Caco-2 (cell line): ENCODE data around the gene TRIO. TPM values are rescaled to one million over a fixed set of nuclear protein-coding genes. Genes with fewer than 3 reads are reported as not detected.
"Not testable (repeated sequence)": the region's sequence is repeated elsewhere in the genome, so short reads cannot be mapped to it uniquely, and the experiment has no call there.

Source experiments
- BruUV-seq: library from RNA; stranded (reverse); fragments of 400-500 nt; replicated peaks from 2 replicates; lab custom pipeline; 2021; lab: Mats Ljungman, UMichigan
- CTCF ChIA-PET: fragments of 300-600 bp; sonication (Branson Sonifier 250); formaldehyde crosslinking; loops from one replicate; lab custom pipeline; 2022; ENCODE audit warnings: antibody characterized with exemption; lab: Charles Lee
- POLR2A ChIA-PET: fragments of 300-600 bp; sonication (Branson Sonifier 250); formaldehyde crosslinking; loops from one replicate; lab custom pipeline; 2022; ENCODE audit warnings: antibody characterized with exemption; lab: Charles Lee
- DNase-seq, 2 experiments: peaks; one replicate each; pipeline versions ENCODE4 v3.0.0 to v3.0.0-alpha.2; 2020 to 2022
- H3K27me3 ChIP-seq: replicated peaks from 2 replicates; pipeline ENCODE4 v1.6.0; 2011; ENCODE audit warnings: low read length; ENCODE audit not compliant: control insufficient read depth, insufficient read depth
- H3K36me3 ChIP-seq: 2 replicates; pipeline ENCODE4 v1.5.1; 2011; ENCODE audit warnings: low read length; ENCODE audit not compliant: control insufficient read depth, insufficient read depth
- H3K4me1 ChIP-seq: fragments of 250-450 bp; sonication (Bioruptor Pico); 2 replicates; pipeline ENCODE4 v1.5.1; 2020; ENCODE audit warnings: mild to moderate bottlenecking
- H3K4me3 ChIP-seq: 2 replicates; pipeline ENCODE4 v1.5.1; 2011; ENCODE audit warnings: low read depth, mild to moderate bottlenecking, control low read depth, low read length
- H3K9me3 ChIP-seq: fragments of 250-450 bp; sonication (Bioruptor Pico); 2 replicates; pipeline ENCODE4 v1.5.1; 2020; ENCODE audit warnings: mild to moderate bottlenecking, moderate library complexity
- H3K27ac Mint-ChIP-seq: one replicate; pipeline ENCODE4 v1.8.0; 2022; ENCODE audit warnings: mixed read lengths; ENCODE audit not compliant: unreplicated experiment
- H3K27me3 Mint-ChIP-seq: one replicate; pipeline ENCODE4 v1.8.0; 2022; ENCODE audit warnings: mixed read lengths; ENCODE audit not compliant: insufficient read depth, unreplicated experiment
- H3K36me3 Mint-ChIP-seq: one replicate; pipeline ENCODE4 v1.8.0; 2022; ENCODE audit warnings: mild to moderate bottlenecking, mixed read lengths; ENCODE audit not compliant: insufficient read depth, unreplicated experiment
- H3K4me1 Mint-ChIP-seq: one replicate; pipeline ENCODE4 v1.8.0; 2022; ENCODE audit warnings: low read depth, mixed read lengths; ENCODE audit not compliant: unreplicated experiment
- H3K4me3 Mint-ChIP-seq: one replicate; pipeline ENCODE4 v1.8.0; 2022; ENCODE audit warnings: mild to moderate bottlenecking, moderate library complexity, mixed read lengths; ENCODE audit not compliant: unreplicated experiment
- H3K9me3 Mint-ChIP-seq: one replicate; pipeline ENCODE4 v1.8.0; 2022; ENCODE audit warnings: mixed read lengths; ENCODE audit not compliant: unreplicated experiment
- intact Hi-C: fragments of 100-400 bp; cut with micrococcal nuclease; formaldehyde crosslinking; loops from one replicate; pipeline ENCODE4 v1.10.0; 2022; ENCODE audit not compliant: unreplicated experiment
- total RNA-seq: library from RNA; stranded (reverse); gene quantifications from 2 replicates; pipeline ENCODE4 v1.2.3, GENCODE V29; 2022
- TF ChIP-seq, protein P1 (sequence below), 2 experiments: fragments of 200-600 bp in 1 of 2; IDR thresholded peaks; 1 replicate in 1 of 2; 2 replicates in 1 of 2; pipeline versions ENCODE4 v1.5.1 to v1.8.0; 2011 to 2022; ENCODE audit warnings: antibody characterized with exemption in 1 of 2, control low read depth in 1 of 2, inconsistent platforms in 1 of 2, low read depth in 1 of 2, low read length in 1 of 2, mild to moderate bottlenecking in 1 of 2, moderate library complexity in 1 of 2; ENCODE audit not compliant: insufficient read depth in 1 of 2, severe bottlenecking in 1 of 2, unreplicated experiment in 1 of 2

The TRIO gene
- total RNA-seq, 1 experiment from 2014 or later: 92.0 TPM

- Mint-ChIP-seq H3K27ac (no peak overlapping the region), H3K9me3 (no peaks in the 10 kb centered on the region), H3K27me3 (no peaks in the 10 kb centered on the region), H3K4me1 (no peaks in the 10 kb centered on the region), H3K36me3 (peaks cover 32% of the 10 kb centered on the region), H3K4me3 (no peak overlapping the region)
- BruUV-seq: no TSS peak
- no peaks in the 10 kb centered on the region for H3K27me3 ChIP-seq
- DNase-seq: no peak
- no peaks in the 10 kb centered on the region for H3K9me3 ChIP-seq
- intact Hi-C loops: no loop called here
- CTCF ChIA-PET: no interaction called here
- POLR2A ChIA-PET: no interaction called here
- no peak overlapping the region for H3K4me3 ChIP-seq
- TF ChIP-seq, protein P1, sequence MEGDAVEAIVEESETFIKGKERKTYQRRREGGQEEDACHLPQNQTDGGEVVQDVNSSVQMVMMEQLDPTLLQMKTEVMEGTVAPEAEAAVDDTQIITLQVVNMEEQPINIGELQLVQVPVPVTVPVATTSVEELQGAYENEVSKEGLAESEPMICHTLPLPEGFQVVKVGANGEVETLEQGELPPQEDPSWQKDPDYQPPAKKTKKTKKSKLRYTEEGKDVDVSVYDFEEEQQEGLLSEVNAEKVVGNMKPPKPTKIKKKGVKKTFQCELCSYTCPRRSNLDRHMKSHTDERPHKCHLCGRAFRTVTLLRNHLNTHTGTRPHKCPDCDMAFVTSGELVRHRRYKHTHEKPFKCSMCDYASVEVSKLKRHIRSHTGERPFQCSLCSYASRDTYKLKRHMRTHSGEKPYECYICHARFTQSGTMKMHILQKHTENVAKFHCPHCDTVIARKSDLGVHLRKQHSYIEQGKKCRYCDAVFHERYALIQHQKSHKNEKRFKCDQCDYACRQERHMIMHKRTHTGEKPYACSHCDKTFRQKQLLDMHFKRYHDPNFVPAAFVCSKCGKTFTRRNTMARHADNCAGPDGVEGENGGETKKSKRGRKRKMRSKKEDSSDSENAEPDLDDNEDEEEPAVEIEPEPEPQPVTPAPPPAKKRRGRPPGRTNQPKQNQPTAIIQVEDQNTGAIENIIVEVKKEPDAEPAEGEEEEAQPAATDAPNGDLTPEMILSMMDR (IDR thresholded peaks at IDR 0.05; ENCODE audit: insufficient read depth in 1 of 2, low read depth in 1 of 2, low read length in 1 of 2, severe bottlenecking in 1 of 2, unreplicated experiment in 1 of 2): no peak
- H3K36me3 ChIP-seq: no peaks in the 10 kb centered on the region
- H3K4me1 ChIP-seq: no peaks in the 10 kb centered on the region
Observed at GRCh38 chr5:14435481-14435880, 292.3 kb downstream of the TRIO start.

DNA sequence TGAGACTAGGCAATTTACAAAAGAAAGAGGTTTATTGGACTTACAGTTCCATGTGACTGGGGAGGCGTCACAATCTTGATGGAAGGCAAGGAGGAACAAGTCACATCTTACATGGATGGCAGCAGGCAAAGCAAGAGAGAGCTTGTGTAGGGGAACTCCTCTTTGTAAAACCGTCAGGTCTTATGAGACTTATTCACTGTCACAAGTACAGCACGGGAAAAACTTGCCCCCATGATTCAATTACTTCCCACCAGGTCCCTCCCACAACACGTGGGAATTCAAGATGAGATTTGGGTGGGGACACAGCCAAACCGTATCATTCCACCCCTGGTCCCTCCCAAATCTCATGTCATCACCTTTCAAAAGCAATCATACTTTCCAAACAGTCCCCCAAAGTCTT is 293.0 kb downstream of the TRIO start:
- H3K27me3 ChIP-seq, H3K4me3 Mint-ChIP-seq, H3K27ac Mint-ChIP-seq, H3K4me1 ChIP-seq, DNase-seq, H3K36me3 ChIP-seq, BruUV-seq, H3K27me3 Mint-ChIP-seq, H3K4me3 ChIP-seq, H3K9me3 ChIP-seq, intact Hi-C loops, H3K4me1 Mint-ChIP-seq, POLR2A ChIA-PET, CTCF ChIA-PET, H3K9me3 Mint-ChIP-seq: not testable (repeated sequence)
- H3K36me3 Mint-ChIP-seq: peaks cover 37% of the 10 kb centered on the region

DNA sequence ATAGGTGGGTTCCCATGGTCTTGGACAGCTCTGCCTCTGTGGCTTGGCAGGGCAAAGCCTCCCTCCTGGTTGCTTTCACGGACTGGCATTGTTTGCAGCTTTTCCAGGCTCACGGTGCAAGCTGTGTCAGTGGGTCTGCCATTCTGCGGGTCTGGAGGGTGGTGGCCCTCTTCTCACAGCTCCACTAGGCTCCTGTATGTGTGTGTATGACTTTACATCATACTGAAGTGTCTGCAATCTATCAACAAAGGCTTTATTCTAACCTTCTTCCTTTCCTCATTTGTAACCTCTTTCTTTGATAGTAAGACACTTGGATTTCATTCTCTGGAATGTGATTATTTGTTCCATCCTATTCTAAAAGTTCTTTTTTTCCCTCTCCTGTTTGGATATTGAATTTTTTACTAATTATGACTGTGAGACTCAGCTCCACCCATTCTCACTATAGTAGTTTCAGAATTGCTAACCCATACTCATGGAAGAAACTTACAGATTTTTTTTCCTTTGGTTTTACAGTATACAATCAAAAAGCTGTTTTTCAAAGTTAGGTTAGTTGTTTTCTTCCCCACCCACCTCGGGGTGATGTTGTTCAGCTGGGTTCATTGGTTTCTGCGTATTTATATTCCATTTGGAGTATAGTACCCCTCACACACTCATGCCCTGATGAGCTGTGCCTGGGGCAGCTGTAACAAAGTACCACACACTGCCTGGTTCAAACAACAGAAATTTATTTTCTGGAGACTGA is 293.8 kb downstream of the TRIO start:
- ChIA-PET CTCF (no interaction called here), POLR2A (no interaction called here)

More for the DNA sequence above, 293.8 kb downstream of the TRIO start:
- TF ChIP-seq, protein P1 (IDR thresholded peaks at IDR 0.05; ENCODE audit: insufficient read depth in 1 of 2, low read depth in 1 of 2, low read length in 1 of 2, severe bottlenecking in 1 of 2, unreplicated experiment in 1 of 2): no peak
- H3K4me3 ChIP-seq: no peak overlapping the region
- H3K36me3 Mint-ChIP-seq: peaks cover 45% of the 10 kb centered on the region
- no TSS peak for BruUV-seq
- no peak for DNase-seq
- H3K4me1 ChIP-seq: no peaks in the 10 kb centered on the region
- H3K27me3 Mint-ChIP-seq: no peaks in the 10 kb centered on the region
- no peak overlapping the region for H3K27ac Mint-ChIP-seq
- H3K4me3 Mint-ChIP-seq: no peak overlapping the region
- no peaks in the 10 kb centered on the region for H3K4me1 Mint-ChIP-seq
- no peaks in the 10 kb centered on the region for H3K9me3 ChIP-seq
- H3K27me3 ChIP-seq: no peaks in the 10 kb centered on the region
- intact Hi-C loops: no loop called here
- H3K36me3 ChIP-seq: no peaks in the 10 kb centered on the region
- no peaks in the 10 kb centered on the region for H3K9me3 Mint-ChIP-seq
